PFSK-1 (cell line): ENCODE data around the gene FRAT1.

Experiments
- FOXP2 ChIP-seq: optimal IDR thresholded peaks from 2 replicates; pipeline ENCODE3; 2011; ENCODE audit warnings: borderline replicate concordance, control low read depth, inconsistent platforms; ENCODE audit not compliant: insufficient read depth; ENCODE audit errors: extremely low read length, extremely low read depth
- POLR2AphosphoS5 ChIP-seq: IDR thresholded peaks from 2 replicates; pipeline ENCODE4 v1.6.1; 2012; ENCODE audit warnings: low read depth, mild to moderate bottlenecking, control low read depth, low read length, moderate library complexity
- REST ChIP-seq, 2 experiments: IDR thresholded peaks; 2 replicates each; pipeline versions ENCODE4 v1.6.1 to v1.8.0; 2011 to 2012; ENCODE audit warnings: low read depth in 2 of 2, low read length in 2 of 2, control low read depth in 1 of 2, inconsistent platforms in 1 of 2, mild to moderate bottlenecking in 1 of 2, moderate library complexity in 1 of 2; ENCODE audit not compliant: insufficient read depth in 1 of 2
- SIN3A ChIP-seq: IDR thresholded peaks from 2 replicates; pipeline ENCODE4 v1.6.1; 2012; ENCODE audit warnings: mild to moderate bottlenecking, low read length, moderate library complexity, borderline replicate concordance; ENCODE audit not compliant: insufficient read depth
- TAF1 ChIP-seq: IDR thresholded peaks from 2 replicates; pipeline ENCODE4 v1.6.1; 2012; ENCODE audit warnings: low read length, control low read depth, borderline replicate concordance; ENCODE audit not compliant: insufficient read depth

Gene FRAT1

GRCh38 chr10:97367126-97367649, 48.1 kb downstream of the FRAT1 start:
- no peak for TF ChIP-seq TAF1
- no peak for TF ChIP-seq POLR2AphosphoS5
- TF ChIP-seq REST (IDR thresholded peaks at IDR 0.05; ENCODE audit: insufficient read depth in 1 of 2, low read depth in 2 of 2, low read length in 2 of 2) = no peak
- TF ChIP-seq FOXP2 = no peak
- no peak for TF ChIP-seq SIN3A
